HuH-7.5 (cell line): ENCODE measurements around the gene ZBTB32.
A peak's percentile ranks its signal among the peaks of the same experiment; 100 is the strongest.

ENCODE experiments used
- DNase-seq: peaks from one replicate; pipeline ENCODE4 v3.0.0; 2011; ENCODE audit warnings: low spot score

Gene ZBTB32

GRCh38 chr19:35738021-35738886 lies 33.9 kb downstream of the ZBTB32 start:
- no peak for DNase-seq

- DNase-seq = no peak
These were observed 34.5 kb downstream of the ZBTB32 start for GRCh38 chr19:35738887-35739229.

- DNase-seq = no peak
These were observed 35.1 kb downstream of the ZBTB32 start for GRCh38 chr19:35739275-35740107.

- DNase-seq = no peak
These were observed 35.7 kb downstream of the ZBTB32 start for GRCh38 chr19:35740108-35740422.

GRCh38 chr19:35740423-35741202 lies 36.3 kb downstream of the ZBTB32 start:
- peak; percentile 99 for DNase-seq

- DNase-seq = no peak
These were observed 36.8 kb downstream of the ZBTB32 start for GRCh38 chr19:35741203-35741515.

GRCh38 chr19:35742121-35742724 lies 37.9 kb downstream of the ZBTB32 start, which contains the start of gene IGFLR1:
Gene IGFLR1 (minus strand): TSS chr19:35742452. CDS start chr19:35741180, 1,272 bp downstream.
- DNase-seq = no peak

- no peak for DNase-seq
These were observed 39.5 kb downstream of the ZBTB32 start for GRCh38 chr19:35743640-35744429.

- DNase-seq = peak; percentile 80
These were observed 40.3 kb downstream of the ZBTB32 start for GRCh38 chr19:35744430-35745327.

- DNase-seq = peak; percentile 92
These were observed 41.1 kb downstream of the ZBTB32 start, which contains the start of the genes PSENEN and U2AF1L4 for GRCh38 chr19:35745328-35746086. Gene PSENEN (plus strand): TSS chr19:35745651. CDS start chr19:35745931, 280 bp downstream. Gene U2AF1L4 (minus strand): TSS chr19:35745418. CDS start chr19:35745391, 27 bp downstream.

GRCh38 chr19:35746087-35746462 lies 41.7 kb downstream of the ZBTB32 start:
- no peak for DNase-seq

GRCh38 chr19:35746531-35746930 lies 42.2 kb downstream of the ZBTB32 start:
- DNase-seq = no peak

GRCh38 chr19:35748106-35749020 lies 44.0 kb downstream of the ZBTB32 start, which contains the start of gene LIN37:
Gene LIN37 (plus strand): TSS chr19:35748576. CDS start chr19:35748725, 149 bp downstream.
- DNase-seq = peak; percentile 95

- DNase-seq = no peak
These were observed 45.8 kb downstream of the ZBTB32 start for GRCh38 chr19:35750167-35750566.

GRCh38 chr19:35751839-35752745 lies 47.7 kb downstream of the ZBTB32 start:
- no peak for DNase-seq

GRCh38 chr19:35752746-35753350 lies 48.5 kb downstream of the ZBTB32 start:
- DNase-seq = no peak
